ENCODE data around the gene ELOVL5.

- TF ChIP-seq CTCF (IDR thresholded peaks at IDR 0.05; ENCODE audit: insufficient read depth, low read length): no peak
- TF ChIP-seq POLR2AphosphoS5 (IDR thresholded peaks at IDR 0.05; ENCODE audit: low read depth): no peak
- TF ChIP-seq REST (IDR thresholded peaks at IDR 0.05; ENCODE audit: insufficient replicate concordance, low read depth): no peak
- TF ChIP-seq GABPA (IDR thresholded peaks at IDR 0.05; ENCODE audit: low read depth): no peak
- no peak for TF ChIP-seq SPI1 (IDR thresholded peaks at IDR 0.05; ENCODE audit: borderline replicate concordance, low read depth)
These were observed 28.5 kb upstream of the ELOVL5 start for GRCh38 chr6:53377289-53377688.
